HG02981 (cell line): ENCODE measurements around the gene BARHL1.

Experiments
- ATAC-seq: cut with Tn5 transposase; IDR thresholded peaks from one replicate; pipeline ENCODE4 v1.9.1; 2021; ENCODE audit warnings: mild to moderate bottlenecking, moderate library complexity; ENCODE audit not compliant: unreplicated experiment

Gene BARHL1

GRCh38 chr9:132582276-132582785 is at the start of gene BARHL1:
TSS of gene BARHL1 (plus strand) at chr9:132582606. CDS start at chr9:132582798, 192 bp downstream.
- no peak for ATAC-seq

DNA sequence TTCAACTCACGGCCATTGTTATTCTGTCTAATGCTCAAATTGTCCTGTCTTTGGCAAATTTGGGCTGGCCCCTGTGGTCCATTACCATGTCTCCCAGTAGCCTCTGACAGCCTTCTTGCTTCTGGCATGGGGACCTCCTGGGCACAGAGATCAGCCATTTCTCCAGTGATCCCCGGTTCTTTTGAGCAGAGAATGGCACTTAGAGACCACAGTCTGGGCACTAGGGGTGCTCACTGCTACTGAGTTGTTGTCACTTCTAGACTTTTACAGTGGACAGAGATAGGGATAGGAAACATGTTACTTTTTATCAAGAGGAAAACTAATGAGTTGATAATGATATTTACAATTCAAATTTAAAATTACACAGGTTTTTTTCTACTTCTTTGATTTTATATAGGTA is 47.6 kb upstream of the BARHL1 start:
- no peak for ATAC-seq

GRCh38 chr9:132536124-132536523 is 46.3 kb upstream of the BARHL1 start:
- no peak for ATAC-seq

- no peak for ATAC-seq
Observed at GRCh38 chr9:132537352-132537751, 45.1 kb upstream of the BARHL1 start.

- no peak for ATAC-seq
Observed at GRCh38 chr9:132538071-132538470, 44.3 kb upstream of the BARHL1 start.

- no peak for ATAC-seq
Observed at GRCh38 chr9:132539096-132539495, 43.3 kb upstream of the BARHL1 start.

DNA sequence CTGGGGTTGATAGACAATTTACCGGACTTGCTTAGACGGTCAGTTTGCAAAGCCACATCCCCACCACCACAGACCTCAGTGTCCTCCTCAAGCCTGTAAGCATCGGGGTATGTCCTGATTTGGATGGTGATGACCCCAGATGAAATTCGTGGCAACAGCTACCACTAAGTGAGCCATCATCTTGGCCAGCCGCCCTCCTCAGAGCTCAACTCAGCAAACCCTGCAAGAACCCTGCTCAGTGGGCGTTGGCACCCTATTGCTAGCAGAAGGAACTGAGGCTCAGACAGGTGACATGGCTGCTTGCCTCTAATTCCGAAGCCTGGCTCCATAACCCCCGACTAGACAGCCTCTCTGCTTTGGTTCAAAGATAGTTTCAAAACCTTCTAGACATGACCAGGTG is 41.4 kb upstream of the BARHL1 start:
- ATAC-seq: no peak

DNA sequence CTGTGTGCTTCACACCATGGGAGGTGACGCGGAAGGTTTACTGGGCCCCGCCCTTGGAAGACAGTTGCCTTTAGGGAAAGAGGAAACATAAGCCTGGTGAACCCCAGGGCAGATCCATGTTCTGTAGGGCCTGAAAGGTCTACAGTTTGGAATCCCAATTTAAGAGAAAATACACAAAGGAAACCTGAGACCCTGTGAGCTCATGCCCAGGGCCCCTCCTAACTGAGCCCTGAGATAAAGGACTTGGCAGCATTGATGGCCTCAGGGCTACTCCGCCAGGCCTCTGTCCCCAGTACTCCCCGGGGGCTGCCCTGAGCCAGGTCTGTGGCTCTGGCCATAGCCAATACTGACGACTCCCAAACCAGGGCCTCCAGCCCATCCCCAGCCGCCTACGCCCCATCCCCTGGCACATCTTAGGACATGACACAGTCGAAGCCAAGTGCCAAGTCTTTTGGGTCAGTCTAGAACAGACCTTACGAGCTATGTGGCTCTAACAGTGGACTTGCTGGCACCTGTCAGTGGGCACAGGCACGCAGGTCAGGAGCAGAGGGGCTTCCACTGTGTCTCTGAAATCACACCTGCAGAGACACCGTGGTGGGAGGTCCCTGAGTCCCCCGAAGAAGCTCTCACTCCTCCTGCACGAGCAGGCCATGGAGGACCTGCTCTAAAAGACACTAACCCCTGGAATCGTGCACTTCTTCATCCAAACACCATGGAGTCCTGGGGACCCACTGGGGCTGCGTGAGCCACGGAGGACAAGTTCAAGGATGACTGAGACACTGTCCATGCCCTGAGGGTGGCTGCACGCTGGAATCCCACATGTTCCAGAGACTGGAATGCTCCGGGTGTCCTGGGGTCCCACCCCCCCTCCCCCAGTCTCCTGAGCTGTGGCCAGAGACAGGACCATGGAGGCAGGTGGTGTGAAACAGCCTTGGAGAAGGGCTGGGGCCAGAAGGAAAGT is 40.3 kb upstream of the BARHL1 start:
- no peak for ATAC-seq

GRCh38 chr9:132543251-132543650 is 39.2 kb upstream of the BARHL1 start:
- ATAC-seq: no peak

- ATAC-seq: no peak
Observed at GRCh38 chr9:132543960-132544359, 38.4 kb upstream of the BARHL1 start.

DNA sequence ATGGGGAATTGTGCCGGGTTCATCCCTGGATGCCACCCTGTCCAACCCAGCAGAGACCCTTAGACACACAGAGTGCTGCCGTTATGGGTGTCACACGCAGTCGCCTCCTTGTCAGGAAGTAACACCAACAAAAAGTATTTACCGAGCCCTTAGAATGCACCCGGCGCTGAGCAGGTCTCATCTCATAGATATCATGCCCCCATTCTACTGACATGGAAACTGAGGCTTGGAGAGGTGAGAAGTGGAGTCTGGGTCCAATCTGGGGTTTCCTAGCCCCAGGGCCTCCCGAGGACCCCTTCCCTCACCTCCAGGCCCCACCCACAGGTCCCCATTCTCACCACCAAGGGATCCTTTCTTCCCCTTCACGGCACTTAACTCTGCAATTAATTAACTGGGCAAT is 36.8 kb upstream of the BARHL1 start:
- ATAC-seq: no peak

GRCh38 chr9:132546148-132547051 is 36.0 kb upstream of the BARHL1 start:
- no peak for ATAC-seq

DNA sequence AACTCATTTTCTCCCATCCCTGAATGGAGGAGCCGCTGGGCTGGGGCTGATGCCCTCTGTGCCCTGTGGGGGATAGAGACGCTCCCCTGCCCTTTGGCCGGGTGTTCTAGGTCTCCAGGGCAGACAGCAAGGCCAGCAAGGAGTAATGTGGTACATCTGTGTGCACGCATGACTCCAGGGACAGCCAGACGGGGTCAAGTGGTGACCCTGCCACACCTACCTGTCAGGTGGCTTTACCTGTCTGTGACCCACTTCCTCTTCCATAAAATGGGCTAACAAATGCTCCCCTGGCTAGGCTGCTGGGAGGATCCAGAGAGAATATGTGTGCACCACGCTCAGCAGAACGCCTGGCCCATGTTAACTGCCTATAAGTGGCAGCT is 35.4 kb upstream of the BARHL1 start:
- no peak for ATAC-seq

DNA sequence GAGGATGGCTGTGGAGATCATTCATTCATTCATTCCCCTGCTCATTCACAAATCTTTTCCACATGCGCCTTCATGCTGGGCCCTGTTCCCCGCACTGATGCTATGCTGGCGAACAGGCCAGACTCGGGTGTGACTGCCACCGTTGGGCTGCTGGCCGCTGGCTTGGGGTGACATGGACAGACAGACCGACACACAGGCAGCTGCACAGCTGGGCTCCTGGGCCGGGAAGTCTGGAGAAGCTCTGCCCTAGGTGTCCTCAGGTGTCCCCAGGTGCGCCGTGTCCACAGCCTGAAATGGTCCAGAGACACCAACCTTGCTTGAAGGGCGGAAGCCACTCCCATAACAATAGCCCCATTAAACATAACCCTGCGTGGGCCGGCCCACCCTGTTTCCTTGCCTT is 35.0 kb upstream of the BARHL1 start:
- ATAC-seq: no peak

DNA sequence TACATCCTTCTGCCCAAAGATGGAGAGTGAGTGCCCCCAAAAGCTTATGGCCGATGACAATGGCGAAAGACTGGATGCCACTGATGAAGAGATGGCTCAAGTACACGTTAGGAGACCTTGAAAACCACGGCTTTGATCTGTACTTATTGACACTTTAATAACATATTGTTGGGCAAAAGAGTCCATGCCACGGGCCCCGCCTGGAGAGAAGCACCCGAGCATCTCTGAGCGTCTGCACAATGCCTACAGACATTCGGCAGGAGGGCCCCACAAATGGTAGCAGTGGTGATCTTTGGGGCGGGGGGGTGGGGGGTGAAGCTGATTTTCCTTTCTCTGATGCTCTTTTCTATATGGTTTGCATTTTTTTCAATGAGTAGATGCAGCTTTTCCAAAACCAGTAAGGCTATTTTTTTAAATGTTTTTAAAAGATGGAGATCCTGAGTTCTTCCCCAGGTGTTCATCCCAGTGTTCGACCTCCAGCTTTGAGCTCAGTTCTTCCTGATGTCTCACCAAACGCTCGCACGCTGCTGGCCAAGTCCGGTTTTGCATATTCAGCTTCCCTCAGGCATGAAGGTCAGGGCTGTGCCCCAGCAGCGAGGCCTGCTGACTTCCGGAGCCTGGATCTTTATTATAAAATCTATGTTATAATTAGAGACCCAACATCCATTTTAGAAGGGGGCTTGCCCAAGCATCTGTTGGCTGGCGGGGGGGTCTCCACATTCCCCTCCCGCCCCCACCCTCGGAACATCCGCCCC is 34.3 kb upstream of the BARHL1 start:
- no peak for ATAC-seq

- no peak for ATAC-seq
Observed at GRCh38 chr9:132548751-132549640, 33.4 kb upstream of the BARHL1 start.

GRCh38 chr9:132551556-132551955 is 30.9 kb upstream of the BARHL1 start:
- ATAC-seq: no peak

- no peak for ATAC-seq
Observed at GRCh38 chr9:132552041-132552440, 30.4 kb upstream of the BARHL1 start.

DNA sequence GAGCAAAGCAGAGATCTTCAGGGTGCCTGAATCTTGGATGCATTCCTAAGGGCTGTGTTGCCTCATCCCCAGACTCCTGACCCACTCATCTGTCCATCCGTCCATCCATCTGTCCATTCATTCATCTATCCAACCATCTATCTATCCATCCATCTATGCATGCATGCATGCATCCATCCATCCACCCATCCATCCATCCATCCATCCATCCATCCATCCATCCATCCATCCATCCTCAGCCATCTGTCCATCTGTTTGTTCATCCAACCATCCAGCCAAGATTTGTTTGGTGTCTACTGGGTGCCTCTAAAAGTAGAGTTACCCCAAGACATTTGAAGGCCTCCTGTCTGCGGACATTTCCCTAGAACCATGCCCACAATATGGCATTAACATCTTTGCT is 27.7 kb upstream of the BARHL1 start:
- no peak for ATAC-seq

GRCh38 chr9:132555528-132555927 is 26.9 kb upstream of the BARHL1 start:
- ATAC-seq: no peak
